SK-N-SH (cell line): ENCODE results near the gene PCNX2. TPM values are rescaled to one million over a fixed set of nuclear protein-coding genes. Genes with fewer than 3 reads are reported as not detected.

ENCODE experiments used
- CTCF ChIA-PET: fragments of 300-600, 350-600 bp; formaldehyde crosslinking; extraction: SDS; loops from one replicate; lab custom pipeline; 2021; lab: Yijun Ruan, JAX
- POLR2A ChIA-PET: fragments of 350-600 bp; sonication (Branson Sonifier 250); formaldehyde crosslinking; extraction: SDS; loops from one replicate; lab custom pipeline; 2020; ENCODE audit warnings: antibody characterized with exemption, inconsistent platforms; lab: Yijun Ruan, JAX
- DNase-seq: peaks from one replicate; pipeline ENCODE4 v3.0.0; 2012
- H2AFZ ChIP-seq: fragments of 200-600 bp; sonication (generic); 2 replicates; pipeline ENCODE4 v1.8.1; 2016; ENCODE audit warnings: antibody characterized with exemption, mild to moderate bottlenecking, low read depth
- H3F3A ChIP-seq: fragments of 200-600 bp; sonication (generic); replicated peaks from 2 replicates; pipeline ENCODE3; 2016; ENCODE audit warnings: antibody characterized with exemption, mild to moderate bottlenecking; ENCODE audit not compliant: insufficient read depth
- H3K27ac ChIP-seq, 2 experiments: fragments of 200-500 bp in 1 of 2; fragments of 200-600 bp in 1 of 2; sonication (Bioruptor generic) in 1 of 2; sonication (generic), shearing (Covaris generic) in 1 of 2; 2 replicates each; pipeline versions ENCODE4 v1.5.1 to v1.6.1; 2014 to 2016; ENCODE audit warnings: low read depth in 2 of 2, inconsistent platforms in 1 of 2, low read length in 1 of 2, mild to moderate bottlenecking in 1 of 2, mixed read lengths in 1 of 2
- H3K27me3 ChIP-seq: fragments of 200-600 bp; sonication (generic), shearing (Covaris generic); 2 replicates; pipeline ENCODE4 v1.6.1; 2016; ENCODE audit warnings: mixed run types; ENCODE audit not compliant: insufficient read depth
- H3K36me3 ChIP-seq, 2 experiments: fragments of 200-500 bp in 1 of 2; fragments of 200-600 bp in 1 of 2; sonication (Bioruptor generic) in 1 of 2; sonication (generic) in 1 of 2; replicated peaks in 1 of 2; 2 replicates each; pipeline versions ENCODE3 to v1.5.1; 2014 to 2016; ENCODE audit warnings: low read length in 1 of 2, mild to moderate bottlenecking in 1 of 2; ENCODE audit not compliant: insufficient read depth in 2 of 2, control insufficient read depth in 1 of 2
- H3K4me1 ChIP-seq, 2 experiments: fragments of 200-500 bp in 1 of 2; fragments of 200-600 bp in 1 of 2; sonication (Bioruptor generic) in 1 of 2; sonication (generic), shearing (Covaris generic) in 1 of 2; 2 replicates each; pipeline versions ENCODE4 v1.5.1 to v1.6.1; 2014 to 2016; ENCODE audit warnings: low read depth in 1 of 2, low read length in 1 of 2, mixed run types in 1 of 2; ENCODE audit not compliant: insufficient read depth in 2 of 2, control insufficient read depth in 1 of 2
- H3K4me2 ChIP-seq: fragments of 200-600 bp; sonication (generic), shearing (Covaris generic); 2 replicates; pipeline ENCODE4 v1.6.1; 2017; ENCODE audit warnings: mixed run types
- H3K4me3 ChIP-seq, 2 experiments: fragments of 200-500 bp in 1 of 2; fragments of 200-600 bp in 1 of 2; sonication (Bioruptor generic) in 1 of 2; sonication (generic), shearing (Covaris generic) in 1 of 2; 2 replicates each; pipeline versions ENCODE4 v1.5.1 to v1.8.1; 2014 to 2016; ENCODE audit warnings: low read depth in 2 of 2, inconsistent platforms in 1 of 2, low read length in 1 of 2, mild to moderate bottlenecking in 1 of 2, mixed read lengths in 1 of 2, moderate library complexity in 1 of 2
- H3K79me2 ChIP-seq: fragments of 200-600 bp; sonication (generic); 2 replicates; pipeline ENCODE4 v1.8.1; 2017; ENCODE audit warnings: mild to moderate bottlenecking; ENCODE audit not compliant: insufficient read depth
- H3K9ac ChIP-seq: fragments of 200-600 bp; sonication (generic); 2 replicates; pipeline ENCODE4 v1.6.1; 2017; ENCODE audit warnings: mixed run types
- H3K9me2 ChIP-seq: fragments of 200-600 bp; sonication (generic); 2 replicates; pipeline ENCODE4 v1.6.1; 2017; ENCODE audit warnings: mixed run types
- H3K9me3 ChIP-seq: fragments of 200-600 bp; sonication (generic); 2 replicates; pipeline ENCODE4 v1.6.1; 2017; ENCODE audit warnings: mixed run types, mild to moderate bottlenecking, moderate library complexity
- H4K20me1 ChIP-seq: fragments of 200-600 bp; sonication (generic); 2 replicates; pipeline ENCODE4 v1.6.1; 2017; ENCODE audit warnings: mild to moderate bottlenecking, mixed run types; ENCODE audit not compliant: insufficient read depth
- NFIC ChIP-seq: IDR thresholded peaks from 2 replicates; pipeline ENCODE4 v1.4.0; 2012; ENCODE audit warnings: borderline replicate concordance
- RCOR1 ChIP-seq: fragments of 150-350 bp; IDR thresholded peaks from 2 replicates; pipeline ENCODE4 v1.6.1; 2017; ENCODE audit warnings: antibody characterized with exemption, low read length
- TAF1 ChIP-seq: IDR thresholded peaks from 2 replicates; pipeline ENCODE4 v1.6.1; 2012; ENCODE audit warnings: low read depth, mild to moderate bottlenecking, low read length, moderate library complexity, borderline replicate concordance
- WGBS: methylation state at CpG from one replicate; pipeline ENCODE4 v1.1.6; 2017; ENCODE audit warnings: low lambda C conversion rate; 5-methylcytosine and 5-hydroxymethylcytosine counted together
- polyA plus RNA-seq, 3 experiments: library from polyadenylated mRNA; depleted of rRNA; stranded (reverse); fragments of >200 nt; gene quantifications; 2 replicates each; pipeline ENCODE4 v1.2.3, GENCODE V29; 2012
- TF ChIP-seq, protein P1 (sequence below): IDR thresholded peaks from 2 replicates; pipeline ENCODE4 v1.6.1; 2012; ENCODE audit warnings: mild to moderate bottlenecking, low read depth, low read length, moderate library complexity
- TF ChIP-seq, protein P2 (sequence below): IDR thresholded peaks from 2 replicates; pipeline ENCODE4 v1.4.0; 2012; ENCODE audit warnings: low read depth
- TF ChIP-seq, protein P3 (sequence below): IDR thresholded peaks from 2 replicates; pipeline ENCODE4; 2012
- TF ChIP-seq, protein P4 (sequence below): IDR thresholded peaks from 2 replicates; pipeline ENCODE4 v1.4.0; 2012; ENCODE audit warnings: low read depth, borderline replicate concordance

The PCNX2 gene
- polyA plus RNA-seq, 1 of the 3 experiments (the other 2 are of a cell fraction): 10.6 TPM

DNA sequence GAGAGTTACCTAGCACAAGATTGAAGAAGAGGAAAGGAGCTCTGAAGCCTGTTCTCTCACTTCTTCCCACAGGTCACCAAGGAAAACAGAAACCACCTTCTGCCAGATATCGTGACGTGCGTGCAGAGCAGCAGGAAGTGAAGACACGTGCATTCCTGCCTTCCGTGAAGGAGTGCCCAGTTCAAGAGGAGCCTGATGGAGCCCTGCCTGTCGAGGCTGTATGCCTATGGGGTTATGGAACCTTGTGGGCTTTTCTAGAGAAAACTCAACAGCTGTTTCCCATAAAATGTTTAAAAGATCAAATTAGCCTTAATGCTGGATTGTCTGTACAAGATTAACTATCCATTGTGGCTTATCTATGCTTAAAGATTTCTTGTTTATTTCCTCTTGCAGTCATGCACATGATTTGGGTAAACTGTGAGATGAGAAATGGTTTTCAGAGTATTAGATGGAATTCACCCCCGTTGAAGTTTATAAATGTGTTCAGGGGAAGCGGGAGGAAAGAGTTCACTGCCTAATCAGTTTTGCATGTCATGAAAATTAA is 317.4 kb downstream of the PCNX2 start (continued):
- TF ChIP-seq, protein P1, sequence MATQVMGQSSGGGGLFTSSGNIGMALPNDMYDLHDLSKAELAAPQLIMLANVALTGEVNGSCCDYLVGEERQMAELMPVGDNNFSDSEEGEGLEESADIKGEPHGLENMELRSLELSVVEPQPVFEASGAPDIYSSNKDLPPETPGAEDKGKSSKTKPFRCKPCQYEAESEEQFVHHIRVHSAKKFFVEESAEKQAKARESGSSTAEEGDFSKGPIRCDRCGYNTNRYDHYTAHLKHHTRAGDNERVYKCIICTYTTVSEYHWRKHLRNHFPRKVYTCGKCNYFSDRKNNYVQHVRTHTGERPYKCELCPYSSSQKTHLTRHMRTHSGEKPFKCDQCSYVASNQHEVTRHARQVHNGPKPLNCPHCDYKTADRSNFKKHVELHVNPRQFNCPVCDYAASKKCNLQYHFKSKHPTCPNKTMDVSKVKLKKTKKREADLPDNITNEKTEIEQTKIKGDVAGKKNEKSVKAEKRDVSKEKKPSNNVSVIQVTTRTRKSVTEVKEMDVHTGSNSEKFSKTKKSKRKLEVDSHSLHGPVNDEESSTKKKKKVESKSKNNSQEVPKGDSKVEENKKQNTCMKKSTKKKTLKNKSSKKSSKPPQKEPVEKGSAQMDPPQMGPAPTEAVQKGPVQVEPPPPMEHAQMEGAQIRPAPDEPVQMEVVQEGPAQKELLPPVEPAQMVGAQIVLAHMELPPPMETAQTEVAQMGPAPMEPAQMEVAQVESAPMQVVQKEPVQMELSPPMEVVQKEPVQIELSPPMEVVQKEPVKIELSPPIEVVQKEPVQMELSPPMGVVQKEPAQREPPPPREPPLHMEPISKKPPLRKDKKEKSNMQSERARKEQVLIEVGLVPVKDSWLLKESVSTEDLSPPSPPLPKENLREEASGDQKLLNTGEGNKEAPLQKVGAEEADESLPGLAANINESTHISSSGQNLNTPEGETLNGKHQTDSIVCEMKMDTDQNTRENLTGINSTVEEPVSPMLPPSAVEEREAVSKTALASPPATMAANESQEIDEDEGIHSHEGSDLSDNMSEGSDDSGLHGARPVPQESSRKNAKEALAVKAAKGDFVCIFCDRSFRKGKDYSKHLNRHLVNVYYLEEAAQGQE: no peak
- TF ChIP-seq, protein P2, sequence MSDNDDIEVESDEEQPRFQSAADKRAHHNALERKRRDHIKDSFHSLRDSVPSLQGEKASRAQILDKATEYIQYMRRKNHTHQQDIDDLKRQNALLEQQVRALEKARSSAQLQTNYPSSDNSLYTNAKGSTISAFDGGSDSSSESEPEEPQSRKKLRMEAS: no peak
- TF ChIP-seq NFIC (no peak), TAF1 (no peak), RCOR1 (peak; percentile 93)
- TF ChIP-seq, protein P3, sequence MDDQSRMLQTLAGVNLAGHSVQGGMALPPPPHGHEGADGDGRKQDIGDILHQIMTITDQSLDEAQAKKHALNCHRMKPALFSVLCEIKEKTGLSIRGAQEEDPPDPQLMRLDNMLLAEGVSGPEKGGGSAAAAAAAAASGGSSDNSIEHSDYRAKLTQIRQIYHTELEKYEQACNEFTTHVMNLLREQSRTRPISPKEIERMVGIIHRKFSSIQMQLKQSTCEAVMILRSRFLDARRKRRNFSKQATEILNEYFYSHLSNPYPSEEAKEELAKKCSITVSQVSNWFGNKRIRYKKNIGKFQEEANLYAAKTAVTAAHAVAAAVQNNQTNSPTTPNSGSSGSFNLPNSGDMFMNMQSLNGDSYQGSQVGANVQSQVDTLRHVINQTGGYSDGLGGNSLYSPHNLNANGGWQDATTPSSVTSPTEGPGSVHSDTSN: no peak
- TF ChIP-seq, protein P4, sequence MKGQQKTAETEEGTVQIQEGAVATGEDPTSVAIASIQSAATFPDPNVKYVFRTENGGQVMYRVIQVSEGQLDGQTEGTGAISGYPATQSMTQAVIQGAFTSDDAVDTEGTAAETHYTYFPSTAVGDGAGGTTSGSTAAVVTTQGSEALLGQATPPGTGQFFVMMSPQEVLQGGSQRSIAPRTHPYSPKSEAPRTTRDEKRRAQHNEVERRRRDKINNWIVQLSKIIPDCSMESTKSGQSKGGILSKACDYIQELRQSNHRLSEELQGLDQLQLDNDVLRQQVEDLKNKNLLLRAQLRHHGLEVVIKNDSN: no peak

DNA sequence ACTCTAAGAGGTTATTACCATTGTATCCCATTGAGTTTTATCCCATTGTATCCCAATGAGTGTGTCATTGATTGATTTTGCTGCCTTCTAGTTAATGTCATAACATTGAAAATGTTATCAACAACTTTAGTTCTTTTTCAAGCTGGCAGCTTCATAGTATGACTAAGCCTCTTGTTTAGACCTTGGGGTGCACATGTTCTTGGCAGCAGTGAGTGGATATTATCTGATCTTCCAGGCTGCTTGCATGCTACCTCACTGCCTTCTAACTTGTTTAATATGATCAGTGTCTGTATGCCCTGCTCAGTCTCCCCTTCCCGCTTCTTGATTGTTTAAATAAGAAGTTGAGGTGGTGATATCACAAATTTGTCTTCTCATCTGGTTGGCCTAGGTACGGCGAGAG is 320.6 kb downstream of the PCNX2 start:
- CTCF ChIA-PET: interaction anchor here (1.5 kb wide), 1 partner anchor 10 kb away, joined by 3 read pairs; no protein-coding TSS in a partner anchor
- POLR2A ChIA-PET: interaction anchor here (0.9 kb wide), 1 partner anchor 11 kb away, joined by 3 read pairs; no protein-coding TSS in a partner anchor

More for the DNA sequence above, 320.6 kb downstream of the PCNX2 start:
- no peak for TF ChIP-seq TAF1
- no peak overlapping the region for H3K4me3 ChIP-seq
- no peak for DNase-seq
- peaks cover 47 to 74% of the 10 kb centered on the region in 2 experiments for H3K36me3 ChIP-seq
- no peak overlapping the region for H3K9ac ChIP-seq
- 94% methylated on average over 3 of the region's 3 CpGs for WGBS
- H3F3A ChIP-seq: no peaks in the 10 kb centered on the region
- no peak overlapping the region for H3K4me2 ChIP-seq
- no peaks in the 10 kb centered on the region for H3K79me2 ChIP-seq
- no peak overlapping the region for H2AFZ ChIP-seq
- H3K9me2 ChIP-seq: no peaks in the 10 kb centered on the region
- H3K9me3 ChIP-seq: peaks cover 11% of the 10 kb centered on the region
- no peaks in the 10 kb centered on the region for H3K27me3 ChIP-seq
- H3K27ac ChIP-seq: no peak overlapping the region
- H4K20me1 ChIP-seq: no peaks in the 10 kb centered on the region
- H3K4me1 ChIP-seq: peaks cover 0 to 29% of the 10 kb centered on the region in 2 experiments; a peak in 2 of 4 replicates
